ENCODE results near the gene ARHGAP6. TPM values are rescaled to one million over a fixed set of nuclear protein-coding genes. Genes with fewer than 3 reads are reported as not detected.

The ARHGAP6 gene
- polyA plus RNA-seq, 2 of the 4 experiments (the other 2 are of a cell fraction), result 0.04 TPM; not detected in 1

- ChIA-PET CTCF (no interaction called here), POLR2A (no interaction called here)
- H3K4me3 ChIP-seq, result no peak overlapping the region
- H3K4me2 ChIP-seq, result no peak overlapping the region
- TF ChIP-seq MAX (IDR thresholded peaks at IDR 0.05), result no peak
- TF ChIP-seq JUNB (IDR thresholded peaks at IDR 0.05), result no peak
- TF ChIP-seq RCOR1 (IDR thresholded peaks at IDR 0.05; ENCODE audit: low read depth, low read length), result no peak
- no peak for TF ChIP-seq ELK1 (IDR thresholded peaks at IDR 0.05; ENCODE audit: low read depth, low read length)
- TF ChIP-seq RNF2 (IDR thresholded peaks at IDR 0.05; ENCODE audit: borderline replicate concordance, low read depth), result no peak
- TF ChIP-seq FOSB (CRISPR knock-in tag; IDR thresholded peaks at IDR 0.05), result no peak
- 13% methylated on average over 6 of the region's 6 CpGs for WGBS (ENCODE audit: missing lambda C conversion rate)
- H3K27ac ChIP-seq, result no peak overlapping the region
- no peaks in the 10 kb centered on the region for H3K4me1 ChIP-seq
- no peak for FAIRE-seq
- ATAC-seq, result no peak
- no peaks in the 10 kb centered on the region for H3K9me3 ChIP-seq
- DNase-seq (ENCODE audit: low read depth in 1 of 2, low spot score in 1 of 2), result no peak
These were observed 37.4 kb upstream of the ARHGAP6 start for GRCh38 chrX:11702965-11703631.

DNA sequence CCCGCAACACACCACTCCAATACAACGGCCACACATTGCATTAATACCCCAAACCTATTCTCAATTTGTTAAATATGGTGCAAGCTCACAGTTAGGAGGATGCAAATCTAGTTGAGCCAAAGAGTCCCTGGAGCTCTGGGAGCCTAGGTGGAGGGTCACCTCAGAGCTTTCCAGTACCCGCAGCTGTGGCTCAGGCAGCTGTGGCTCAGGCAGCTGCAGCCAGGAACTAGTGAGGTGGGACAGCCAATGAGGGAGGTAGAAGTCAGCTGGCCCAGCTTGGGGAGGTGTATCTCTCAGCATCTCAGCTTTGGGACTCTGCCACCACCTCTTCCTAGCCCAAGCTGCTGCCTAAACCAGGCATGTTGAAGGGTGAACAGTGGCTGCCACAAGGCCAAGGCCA is 36.7 kb upstream of the ARHGAP6 start:
- H3K4me3 ChIP-seq, result no peak overlapping the region
- POLR2A ChIA-PET, result no interaction called here
- H3K27ac ChIP-seq, result no peak overlapping the region
- H3K9me3 ChIP-seq, result no peaks in the 10 kb centered on the region
- TF ChIP-seq MAFK (IDR thresholded peaks at IDR 0.05; ENCODE audit: partially characterized antibody) (no peak), NFE2L2 (conservative IDR thresholded peaks at IDR 0.05; ENCODE audit: low read length) (no peak), ZNF302 (CRISPR knock-in tag; IDR thresholded peaks at IDR 0.05) (no peak), CHD2 (IDR thresholded peaks at IDR 0.05; ENCODE audit: low read length, partially characterized antibody) (no peak), ATOH8 (CRISPR knock-in tag; IDR thresholded peaks at IDR 0.05; ENCODE audit: low read depth) (no peak), HES2 (IDR thresholded peaks at IDR 0.05) (no peak), GATA3 (IDR thresholded peaks at IDR 0.05; ENCODE audit: borderline replicate concordance) (no peak), NPAS2 (CRISPR knock-in tag; IDR thresholded peaks at IDR 0.05; ENCODE audit: borderline replicate concordance) (no peak)
- 25% methylated on average over 2 of the region's 3 CpGs for WGBS (ENCODE audit: missing lambda C conversion rate)
- H3K4me2 ChIP-seq, result no peak overlapping the region
- no peak for FAIRE-seq
- ATAC-seq, result no peak
- CTCF ChIA-PET, result no interaction called here
- no peak for DNase-seq (ENCODE audit: low read depth in 1 of 2, low spot score in 1 of 2)
- no peaks in the 10 kb centered on the region for H3K4me1 ChIP-seq

DNA sequence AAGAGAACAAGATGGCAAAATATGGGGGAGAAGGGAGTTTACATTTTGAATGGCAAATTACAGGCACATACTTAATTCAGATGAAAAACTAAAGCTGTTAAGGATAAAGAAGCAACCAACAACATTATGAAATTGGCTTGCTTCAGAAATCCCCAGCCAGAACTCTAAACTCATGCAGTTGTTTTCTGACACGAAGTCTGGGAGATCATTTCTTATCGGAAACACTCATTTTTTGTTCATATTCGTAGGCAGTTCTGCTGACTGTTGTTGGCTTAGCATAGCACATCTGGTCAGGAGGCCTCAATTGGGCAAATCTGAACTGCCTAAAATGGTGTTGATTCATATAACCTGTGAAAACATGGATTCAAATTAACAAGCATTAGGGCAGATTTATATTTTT is 33.0 kb upstream of the ARHGAP6 start:
- CTCF ChIA-PET, result no interaction called here
- TF ChIP-seq EHF (CRISPR knock-in tag; IDR thresholded peaks at IDR 0.05), result no peak
- TF ChIP-seq FOSB (CRISPR knock-in tag; IDR thresholded peaks at IDR 0.05), result no peak
- TF ChIP-seq, protein P1, sequence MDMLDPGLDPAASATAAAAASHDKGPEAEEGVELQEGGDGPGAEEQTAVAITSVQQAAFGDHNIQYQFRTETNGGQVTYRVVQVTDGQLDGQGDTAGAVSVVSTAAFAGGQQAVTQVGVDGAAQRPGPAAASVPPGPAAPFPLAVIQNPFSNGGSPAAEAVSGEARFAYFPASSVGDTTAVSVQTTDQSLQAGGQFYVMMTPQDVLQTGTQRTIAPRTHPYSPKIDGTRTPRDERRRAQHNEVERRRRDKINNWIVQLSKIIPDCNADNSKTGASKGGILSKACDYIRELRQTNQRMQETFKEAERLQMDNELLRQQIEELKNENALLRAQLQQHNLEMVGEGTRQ (IDR thresholded peaks at IDR 0.05), result no peak
- TF ChIP-seq RNF2 (IDR thresholded peaks at IDR 0.05; ENCODE audit: borderline replicate concordance, low read depth), result no peak
- no peak for TF ChIP-seq ZC3H11A (IDR thresholded peaks at IDR 0.05)
- TF ChIP-seq BHLHE40 (IDR thresholded peaks at IDR 0.05; ENCODE audit: low read depth, low read length), result no peak
- no peak for TF ChIP-seq CBX8 (IDR thresholded peaks at IDR 0.05)
- no peak for TF ChIP-seq HOXB5 (CRISPR knock-in tag; IDR thresholded peaks at IDR 0.05)
- TF ChIP-seq SMC3 (IDR thresholded peaks at IDR 0.05), result no peak
- no peak for TF ChIP-seq EP300 (IDR thresholded peaks at IDR 0.05)
- TF ChIP-seq NPAS2 (CRISPR knock-in tag; IDR thresholded peaks at IDR 0.05; ENCODE audit: borderline replicate concordance), result no peak
- TF ChIP-seq CHD2 (IDR thresholded peaks at IDR 0.05; ENCODE audit: low read length, partially characterized antibody), result no peak
- TF ChIP-seq TP53 (CRISPR knock-in tag; IDR thresholded peaks at IDR 0.05), result no peak
- TF ChIP-seq ZSCAN20 (CRISPR knock-in tag; IDR thresholded peaks at IDR 0.05), result no peak
- no peak for FAIRE-seq

More for the DNA sequence above, 33.0 kb upstream of the ARHGAP6 start:
- Histone ChIP-seq H3K9me3 (no peaks in the 10 kb centered on the region), H3K4me3 (no peak overlapping the region), H3K4me2 (no peak overlapping the region), H3K27ac (no peak overlapping the region), H3K4me1 (no peaks in the 10 kb centered on the region)
- POLR2A ChIA-PET, result no interaction called here
- WGBS (ENCODE audit: missing lambda C conversion rate), result 29% methylated on average over 3 of the region's 3 CpGs
- DNase-seq (ENCODE audit: low read depth in 1 of 2, low spot score in 1 of 2) (no peak), ATAC-seq (no peak)

Measured in A549 (cell line).